ENCODE measurements around the gene IL17RA.

The IL17RA gene

GRCh38 chr22:17106161-17106784 is 21.5 kb downstream of the IL17RA start:
- CTCF ChIA-PET: interaction anchor here (1.1 to 2.0 kb wide), 6 partner anchors 9 to 66 kb away, joined by 3 to 9 read pairs (median 4); no protein-coding TSS in a partner anchor
- Mint-ChIP-seq H3K36me3 (peaks cover 68% of the 10 kb centered on the region), H3K4me3 (peak overlapping the region; percentile 46), H3K27me3 (no peaks in the 10 kb centered on the region), H3K27ac (peak overlapping the region; percentile 91), H3K9me3 (no peaks in the 10 kb centered on the region), H3K4me1 (peaks cover 63% of the 10 kb centered on the region)
- no peak for DNase-seq

- DNase-seq: peak; percentile 81
- peaks cover 56% of the 10 kb centered on the region for H3K4me1 Mint-ChIP-seq
- CTCF ChIA-PET: interaction anchor here (1.1 to 2.0 kb wide), 5 partner anchors 9 to 65 kb away, joined by 3 to 9 read pairs (median 5); no protein-coding TSS in a partner anchor
- peak overlapping the region; percentile 91 for H3K27ac Mint-ChIP-seq
- H3K9me3 Mint-ChIP-seq: no peaks in the 10 kb centered on the region
- peaks cover 65% of the 10 kb centered on the region for H3K36me3 Mint-ChIP-seq
- no peaks in the 10 kb centered on the region for H3K27me3 Mint-ChIP-seq
- peak overlapping the region; percentile 46 for H3K4me3 Mint-ChIP-seq
These were observed 22.2 kb downstream of the IL17RA start for GRCh38 chr22:17106785-17107546.

- Mint-ChIP-seq H3K4me3 (peak overlapping the region; percentile 46), H3K9me3 (no peaks in the 10 kb centered on the region), H3K36me3 (peaks cover 63% of the 10 kb centered on the region), H3K27me3 (no peaks in the 10 kb centered on the region), H3K4me1 (peaks cover 51% of the 10 kb centered on the region), H3K27ac (peak overlapping the region; percentile 91)
- DNase-seq: no peak
- CTCF ChIA-PET: interaction anchor here (1.1 to 2.0 kb wide), 4 partner anchors 9 to 64 kb away, joined by 3 to 9 read pairs (median 6); no protein-coding TSS in a partner anchor
These were observed 22.7 kb downstream of the IL17RA start for GRCh38 chr22:17107547-17107810.

- peaks cover 60% of the 10 kb centered on the region for H3K36me3 Mint-ChIP-seq
- H3K4me3 Mint-ChIP-seq: no peak overlapping the region
- DNase-seq: no peak
- CTCF ChIA-PET: no interaction called here
- no peak overlapping the region for H3K27ac Mint-ChIP-seq
- peaks cover 50% of the 10 kb centered on the region for H3K4me1 Mint-ChIP-seq
- H3K27me3 Mint-ChIP-seq: no peaks in the 10 kb centered on the region
- no peaks in the 10 kb centered on the region for H3K9me3 Mint-ChIP-seq
These were observed 23.7 kb downstream of the IL17RA start for GRCh38 chr22:17108256-17109112.

GRCh38 chr22:17109113-17109865 is 24.5 kb downstream of the IL17RA start:
- H3K4me1 Mint-ChIP-seq: peaks cover 55% of the 10 kb centered on the region
- H3K36me3 Mint-ChIP-seq: peaks cover 62% of the 10 kb centered on the region
- H3K9me3 Mint-ChIP-seq: no peaks in the 10 kb centered on the region
- CTCF ChIA-PET: no interaction called here
- H3K27me3 Mint-ChIP-seq: no peaks in the 10 kb centered on the region
- no peak overlapping the region for H3K27ac Mint-ChIP-seq
- H3K4me3 Mint-ChIP-seq: no peak overlapping the region
- DNase-seq: no peak

- CTCF ChIA-PET: interaction anchor here (1.4 kb wide), 1 partner anchor 392 kb away, joined by 3 read pairs; no protein-coding TSS in a partner anchor
- no peak overlapping the region for H3K27ac Mint-ChIP-seq
- DNase-seq: no peak
- H3K4me1 Mint-ChIP-seq: peaks cover 55% of the 10 kb centered on the region
- H3K4me3 Mint-ChIP-seq: no peak overlapping the region
- peaks cover 57% of the 10 kb centered on the region for H3K36me3 Mint-ChIP-seq
- no peaks in the 10 kb centered on the region for H3K27me3 Mint-ChIP-seq
- H3K9me3 Mint-ChIP-seq: no peaks in the 10 kb centered on the region
These were observed 25.2 kb downstream of the IL17RA start for GRCh38 chr22:17109976-17110375.

GRCh38 chr22:17110791-17111550 is 26.2 kb downstream of the IL17RA start:
- CTCF ChIA-PET: interaction anchor here (1.4 kb wide), 1 partner anchor 391 kb away, joined by 3 read pairs; no protein-coding TSS in a partner anchor
- Mint-ChIP-seq H3K9me3 (no peaks in the 10 kb centered on the region), H3K36me3 (peaks cover 48% of the 10 kb centered on the region), H3K4me1 (peaks cover 55% of the 10 kb centered on the region), H3K4me3 (no peak overlapping the region), H3K27ac (peak overlapping the region; percentile 9), H3K27me3 (no peaks in the 10 kb centered on the region)
- DNase-seq: no peak

GRCh38 chr22:17112491-17113042 is 27.8 kb downstream of the IL17RA start:
- peaks cover 34% of the 10 kb centered on the region for H3K36me3 Mint-ChIP-seq
- H3K9me3 Mint-ChIP-seq: no peaks in the 10 kb centered on the region
- H3K4me3 Mint-ChIP-seq: no peak overlapping the region
- CTCF ChIA-PET: interaction anchor here (0.6 to 0.9 kb wide), 2 partner anchors 30 to 34 kb away, joined by 3 to 4 read pairs; no protein-coding TSS in a partner anchor
- H3K27me3 Mint-ChIP-seq: no peaks in the 10 kb centered on the region
- peaks cover 55% of the 10 kb centered on the region for H3K4me1 Mint-ChIP-seq
- no peak overlapping the region for H3K27ac Mint-ChIP-seq
- no peak for DNase-seq

- CTCF ChIA-PET: no interaction called here
- Mint-ChIP-seq H3K4me1 (peaks cover 59% of the 10 kb centered on the region), H3K9me3 (no peaks in the 10 kb centered on the region), H3K36me3 (peaks cover 28% of the 10 kb centered on the region), H3K27ac (peak overlapping the region; percentile 63), H3K4me3 (no peak overlapping the region), H3K27me3 (peaks cover 7% of the 10 kb centered on the region)
- no peak for DNase-seq
These were observed 28.8 kb downstream of the IL17RA start for GRCh38 chr22:17113600-17113999.

- peaks cover 65% of the 10 kb centered on the region for H3K4me1 Mint-ChIP-seq
- peaks cover 28% of the 10 kb centered on the region for H3K36me3 Mint-ChIP-seq
- no peak overlapping the region for H3K4me3 Mint-ChIP-seq
- peaks cover 14% of the 10 kb centered on the region for H3K27me3 Mint-ChIP-seq
- CTCF ChIA-PET: no interaction called here
- peak overlapping the region; percentile 86 for H3K27ac Mint-ChIP-seq
- DNase-seq: no peak
- no peaks in the 10 kb centered on the region for H3K9me3 Mint-ChIP-seq
These were observed 29.5 kb downstream of the IL17RA start for GRCh38 chr22:17114173-17114897.

GRCh38 chr22:17114898-17115235 is 30.1 kb downstream of the IL17RA start:
- H3K27ac Mint-ChIP-seq: peak overlapping the region; percentile 86
- H3K4me1 Mint-ChIP-seq: peaks cover 64% of the 10 kb centered on the region
- no peaks in the 10 kb centered on the region for H3K9me3 Mint-ChIP-seq
- peaks cover 24% of the 10 kb centered on the region for H3K36me3 Mint-ChIP-seq
- no peak for DNase-seq
- no peak overlapping the region for H3K4me3 Mint-ChIP-seq
- CTCF ChIA-PET: no interaction called here
- peaks cover 20% of the 10 kb centered on the region for H3K27me3 Mint-ChIP-seq

- H3K4me3 Mint-ChIP-seq: no peak overlapping the region
- H3K36me3 Mint-ChIP-seq: peaks cover 22% of the 10 kb centered on the region
- no peaks in the 10 kb centered on the region for H3K9me3 Mint-ChIP-seq
- peaks cover 24% of the 10 kb centered on the region for H3K27me3 Mint-ChIP-seq
- peaks cover 64% of the 10 kb centered on the region for H3K4me1 Mint-ChIP-seq
- no peak for DNase-seq
- peak overlapping the region; percentile 86 for H3K27ac Mint-ChIP-seq
- CTCF ChIA-PET: interaction anchor here (3.4 kb wide), 1 partner anchor 41 kb away, joined by 15 read pairs; no protein-coding TSS in a partner anchor
These were observed 30.4 kb downstream of the IL17RA start for GRCh38 chr22:17115236-17115635.

Data from activated naive CD4-positive, alpha-beta T cell treated with anti-CD3 and anti-CD28 coated beads, Interleukin-2, amount 10 ng/mL, durations not matched to agents 7 days and 5 days (primary cell).